Measurements from ENCODE around the gene ZNF423. TPM values are rescaled to one million over a fixed set of nuclear protein-coding genes. Genes with fewer than 3 reads are reported as not detected.

ZNF423 gene
- total and polyA plus RNA-seq, 9 of the 15 experiments (the other 6 are each of a cell fraction or from before 2014, with no cell fraction given): not detected

- TF ChIP-seq REST (IDR thresholded peaks at IDR 0.05; ENCODE audit: borderline replicate concordance): peak; percentile 53; the same call in 1 of the 2 replicates
- TF ChIP-seq REST (CRISPR knock-in tag; IDR thresholded peaks at IDR 0.05; ENCODE audit: low read depth): no peak
- TF ChIP-seq NFIX (CRISPR knock-in tag; IDR thresholded peaks at IDR 0.05; ENCODE audit: low read depth): no peak
- no peak for TF ChIP-seq CBFA2T2 (conservative IDR thresholded peaks at IDR 0.05)
- TF ChIP-seq, protein P1, sequence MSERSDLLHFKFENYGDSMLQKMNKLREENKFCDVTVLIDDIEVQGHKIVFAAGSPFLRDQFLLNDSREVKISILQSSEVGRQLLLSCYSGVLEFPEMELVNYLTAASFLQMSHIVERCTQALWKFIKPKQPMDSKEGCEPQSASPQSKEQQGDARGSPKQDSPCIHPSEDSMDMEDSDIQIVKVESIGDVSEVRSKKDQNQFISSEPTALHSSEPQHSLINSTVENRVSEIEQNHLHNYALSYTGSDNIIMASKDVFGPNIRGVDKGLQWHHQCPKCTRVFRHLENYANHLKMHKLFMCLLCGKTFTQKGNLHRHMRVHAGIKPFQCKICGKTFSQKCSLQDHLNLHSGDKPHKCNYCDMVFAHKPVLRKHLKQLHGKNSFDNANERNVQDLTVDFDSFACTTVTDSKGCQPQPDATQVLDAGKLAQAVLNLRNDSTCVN (CRISPR knock-in tag; IDR thresholded peaks at IDR 0.05): no peak
- no peak; the same call in 1 of the 2 replicates for TF ChIP-seq XRCC5 (IDR thresholded peaks at IDR 0.05; ENCODE audit: low read depth, low read length)
- TF ChIP-seq, protein P2, sequence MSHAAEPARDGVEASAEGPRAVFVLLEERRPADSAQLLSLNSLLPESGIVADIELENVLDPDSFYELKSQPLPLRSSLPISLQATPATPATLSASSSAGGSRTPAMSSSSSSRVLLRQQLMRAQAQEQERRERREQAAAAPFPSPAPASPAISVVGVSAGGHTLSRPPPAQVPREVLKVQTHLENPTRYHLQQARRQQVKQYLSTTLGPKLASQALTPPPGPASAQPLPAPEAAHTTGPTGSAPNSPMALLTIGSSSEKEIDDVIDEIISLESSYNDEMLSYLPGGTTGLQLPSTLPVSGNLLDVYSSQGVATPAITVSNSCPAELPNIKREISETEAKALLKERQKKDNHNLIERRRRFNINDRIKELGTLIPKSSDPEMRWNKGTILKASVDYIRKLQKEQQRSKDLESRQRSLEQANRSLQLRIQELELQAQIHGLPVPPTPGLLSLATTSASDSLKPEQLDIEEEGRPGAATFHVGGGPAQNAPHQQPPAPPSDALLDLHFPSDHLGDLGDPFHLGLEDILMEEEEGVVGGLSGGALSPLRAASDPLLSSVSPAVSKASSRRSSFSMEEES (CRISPR knock-in tag; IDR thresholded peaks at IDR 0.05): no peak
- TF ChIP-seq BCOR (IDR thresholded peaks at IDR 0.05): 0 out of 2 replicates have a peak, but pooled peaks have one; percentile 35
Observed at GRCh38 chr16:49857423-49858181, 1.7 kb upstream of the ZNF423 start (continued).
